Endothelial cell of umbilical vein (primary cell): ENCODE results near the gene SEC22A. TPM values are rescaled to one million over a fixed set of nuclear protein-coding genes. Genes with fewer than 3 reads are reported as not detected.

ENCODE experiments used
- BruUV-seq: library from RNA; stranded (reverse); fragments of 400-500 nt; replicated peaks from 2 replicates; lab custom pipeline; 2021; lab: Mats Ljungman, UMichigan
- CTCF ChIA-PET: fragments of 300-600, 350-600 bp; sonication (Branson Sonifier 250); formaldehyde crosslinking; loops from one replicate; lab custom pipeline; 2021; ENCODE audit warnings: antibody characterized with exemption, inconsistent platforms; lab: Charles Lee
- POLR2A ChIA-PET: fragments of 300-600, 350-600 bp; sonication (Branson Sonifier 250); formaldehyde crosslinking; loops from one replicate; lab custom pipeline; 2021; ENCODE audit warnings: antibody characterized with exemption, inconsistent platforms; lab: Charles Lee
- DNase-seq: peaks from one replicate; pipeline ENCODE4 v3.0.0-alpha.2; 2011; ENCODE audit warnings: low read depth, low spot score
- FAIRE-seq: peaks from 2 replicates; lab custom pipeline; 2011; peaks lifted over from hg19 to GRCh38; lab: Jason Lieb, UNC
- H2AFZ ChIP-seq: 2 replicates; pipeline ENCODE4 v1.6.0; 2012; ENCODE audit warnings: low read depth, low read length, control low read depth, inconsistent platforms
- H3K27ac ChIP-seq: 2 replicates; pipeline ENCODE4 v1.5.1; 2011; ENCODE audit warnings: low read depth, mild to moderate bottlenecking, control low read depth, low read length, moderate library complexity; ENCODE audit not compliant: insufficient read depth
- H3K27me3 ChIP-seq, 2 experiments: 2 replicates each; pipeline versions ENCODE4 v1.6.0 to v1.6.1; 2011; ENCODE audit warnings: low read length in 2 of 2, mixed read lengths in 1 of 2; ENCODE audit not compliant: control insufficient read depth in 2 of 2, insufficient read depth in 2 of 2
- H3K36me3 ChIP-seq, 2 experiments: 2 replicates in 1 of 2; 3 replicates in 1 of 2; pipeline ENCODE4 v1.5.1; 2011; ENCODE audit warnings: low read length in 2 of 2, mild to moderate bottlenecking in 1 of 2, moderate library complexity in 1 of 2; ENCODE audit not compliant: control insufficient read depth in 2 of 2, insufficient read depth in 2 of 2; ENCODE audit errors: extremely low read depth in 1 of 2
- H3K4me1 ChIP-seq: 3 replicates; pipeline ENCODE4 v1.5.1; 2011; ENCODE audit warnings: mild to moderate bottlenecking, low read length; ENCODE audit not compliant: control insufficient read depth, insufficient read depth; ENCODE audit errors: extremely low read depth
- H3K4me2 ChIP-seq: 2 replicates; pipeline ENCODE4 v1.6.1; 2011; ENCODE audit warnings: low read length, control low read depth, mixed read lengths; ENCODE audit not compliant: insufficient read depth
- H3K4me3 ChIP-seq, 3 experiments: fragments of 200-600 bp in 1 of 3; sonication (generic), shearing (Covaris generic) in 1 of 3; replicated peaks in 1 of 3; 2 replicates each; pipeline ENCODE4 v1.5.1; 2011 to 2016; ENCODE audit warnings: control low read depth in 3 of 3, low read length in 3 of 3, mild to moderate bottlenecking in 2 of 3, inconsistent platforms in 1 of 3, low read depth in 1 of 3, moderate library complexity in 1 of 3; ENCODE audit not compliant: insufficient read depth in 1 of 3
- H3K79me2 ChIP-seq: 2 replicates; pipeline ENCODE4 v1.6.0; 2012; ENCODE audit warnings: low read length, inconsistent platforms; ENCODE audit not compliant: control insufficient read depth, insufficient read depth
- H3K9ac ChIP-seq: replicated peaks from 2 replicates; pipeline ENCODE3; 2011; ENCODE audit warnings: low read length, control low read depth; ENCODE audit not compliant: insufficient read depth; ENCODE audit errors: extremely low read depth
- H3K9me1 ChIP-seq: replicated peaks from 3 replicates; pipeline ENCODE4 v1.6.0; 2011; ENCODE audit warnings: mild to moderate bottlenecking, low read length; ENCODE audit not compliant: control insufficient read depth, insufficient read depth; ENCODE audit errors: extremely low read depth
- H3K9me3 ChIP-seq: replicated peaks from 2 replicates; pipeline ENCODE4 v1.5.1; 2012; ENCODE audit warnings: low read length, inconsistent platforms; ENCODE audit not compliant: control insufficient read depth, insufficient read depth
- H4K20me1 ChIP-seq: replicated peaks from 2 replicates; pipeline ENCODE3; 2011; ENCODE audit warnings: mild to moderate bottlenecking, low read length; ENCODE audit not compliant: control insufficient read depth, insufficient read depth; ENCODE audit errors: extremely low read depth
- FOS ChIP-seq: IDR thresholded peaks from 2 replicates; pipeline ENCODE4 v1.6.1; 2011; ENCODE audit warnings: mild to moderate bottlenecking, low read length, moderate library complexity, borderline replicate concordance; ENCODE audit not compliant: insufficient read depth
- MAX ChIP-seq: IDR thresholded peaks from 2 replicates; pipeline ENCODE4 v1.6.1; 2011; ENCODE audit not compliant: insufficient read depth, insufficient read length
- MYC ChIP-seq: IDR thresholded peaks from one replicate; pipeline ENCODE4 v1.6.1; 2011; ENCODE audit warnings: mild to moderate bottlenecking, low read depth, low read length
- POLR2A ChIP-seq: IDR thresholded peaks from 2 replicates; pipeline ENCODE4 v1.6.1; 2012; ENCODE audit warnings: low read depth, mild to moderate bottlenecking, control low read depth, low read length
- dilution Hi-C: fragments of 300-500 bp; cut with MboI; formaldehyde crosslinking; loops from one replicate; pipeline ENCODE4 v1.15.0; 2019; ENCODE audit warnings: low sequenced_read_pairs; ENCODE audit not compliant: extremely low pct_ligation_motif_present
- intact Hi-C: fragments of 100-400 bp; cut with micrococcal nuclease; formaldehyde crosslinking; loops from one replicate; pipeline ENCODE4 v1.10.0; 2022
- polyA plus RNA-seq, 4 experiments: library from polyadenylated mRNA; depleted of rRNA in 3 of 4; stranded (reverse) in 3 of 4; unstranded in 1 of 4; fragments of >200 nt; gene quantifications; 2 replicates each; pipeline versions ENCODE4 v1.2.1 to v1.2.3, GENCODE V29; 2011 to 2012; ENCODE audit warnings: missing spikeins in 1 of 4
- total RNA-seq: library from RNA; stranded (reverse); gene quantifications from 2 replicates; pipeline ENCODE4 v1.2.3, GENCODE V29; 2021
- TF ChIP-seq, protein P1 (sequence below), 2 donors: IDR thresholded peaks; 1 replicate in 1 of 2; 2 replicates in 1 of 2; pipeline ENCODE4 v1.5.1; 2011; ENCODE audit warnings: low read length in 2 of 2, mild to moderate bottlenecking in 2 of 2, moderate library complexity in 2 of 2, control low read depth in 1 of 2, inconsistent platforms in 1 of 2, low read depth in 1 of 2; ENCODE audit not compliant: insufficient read depth in 1 of 2; ENCODE audit errors: extremely low read depth in 1 of 2

Gene SEC22A
- total and polyA plus RNA-seq, 2 donors (not counting 3 experiments of a cell fraction or from before 2014, with no cell fraction given): 20.1 to 26.8 TPM

DNA sequence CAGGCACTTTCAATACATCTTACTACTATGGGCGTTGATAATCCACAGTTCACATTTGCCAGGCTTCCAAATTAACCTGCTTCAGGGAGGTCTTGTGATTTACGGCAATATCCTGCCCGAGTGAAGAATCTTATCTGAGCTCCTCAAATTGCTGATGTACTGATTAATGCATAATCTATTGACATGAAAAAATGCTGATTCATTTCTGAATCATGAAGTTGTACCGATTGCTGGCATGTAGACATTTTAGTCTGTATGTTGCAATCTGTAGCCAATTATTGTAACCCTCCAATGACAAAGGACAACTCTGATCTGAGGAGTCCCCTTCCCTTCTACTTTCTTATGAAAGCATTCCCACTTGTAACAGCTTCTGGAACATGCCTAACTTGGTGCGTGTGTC lies 97.2 kb downstream of the SEC22A start:
- H3K4me1 ChIP-seq: no peaks in the 10 kb centered on the region
- H3K9ac ChIP-seq: no peak overlapping the region
- no peak for TF ChIP-seq MAX
- no peaks in the 10 kb centered on the region for H3K9me1 ChIP-seq
- no peak overlapping the region for H2AFZ ChIP-seq
- BruUV-seq: no TSS peak
- H3K4me3 ChIP-seq: no peak overlapping the region
- DNase-seq (no peak), FAIRE-seq (no peak)
- H4K20me1 ChIP-seq: no peaks in the 10 kb centered on the region
- ChIA-PET POLR2A (no interaction called here), CTCF (interaction anchor here (1.5 kb wide), 1 partner anchor 8 kb away, joined by 7 read pairs; no protein-coding TSS in a partner anchor)
- no peaks in the 10 kb centered on the region for H3K9me3 ChIP-seq
- H3K79me2 ChIP-seq: no peaks in the 10 kb centered on the region
- intact Hi-C loops: no loop called here
- no peaks in the 10 kb centered on the region for H3K27me3 ChIP-seq
- H3K36me3 ChIP-seq: no peaks in the 10 kb centered on the region
- H3K27ac ChIP-seq: no peak overlapping the region
- dilution Hi-C loops: no loop called here
- H3K4me2 ChIP-seq: no peak overlapping the region

GRCh38 chr3:123299581-123299980 lies 97.8 kb downstream of the SEC22A start:
- Histone ChIP-seq H3K27me3 (no peaks in the 10 kb centered on the region), H2AFZ (no peak overlapping the region), H3K9me3 (no peaks in the 10 kb centered on the region), H3K9me1 (no peaks in the 10 kb centered on the region), H3K4me2 (no peak overlapping the region), H4K20me1 (no peaks in the 10 kb centered on the region), H3K79me2 (no peaks in the 10 kb centered on the region), H3K4me1 (no peaks in the 10 kb centered on the region), H3K27ac (no peak overlapping the region), H3K4me3 (no peak overlapping the region), H3K9ac (no peak overlapping the region), H3K36me3 (no peaks in the 10 kb centered on the region)
- intact Hi-C loops: no loop called here
- dilution Hi-C loops: no loop called here
- POLR2A ChIA-PET: no interaction called here
- FAIRE-seq: no peak
- CTCF ChIA-PET: no interaction called here
- no TSS peak for BruUV-seq
- no peak for DNase-seq
- TF ChIP-seq FOS: no peak
- TF ChIP-seq, protein P1, sequence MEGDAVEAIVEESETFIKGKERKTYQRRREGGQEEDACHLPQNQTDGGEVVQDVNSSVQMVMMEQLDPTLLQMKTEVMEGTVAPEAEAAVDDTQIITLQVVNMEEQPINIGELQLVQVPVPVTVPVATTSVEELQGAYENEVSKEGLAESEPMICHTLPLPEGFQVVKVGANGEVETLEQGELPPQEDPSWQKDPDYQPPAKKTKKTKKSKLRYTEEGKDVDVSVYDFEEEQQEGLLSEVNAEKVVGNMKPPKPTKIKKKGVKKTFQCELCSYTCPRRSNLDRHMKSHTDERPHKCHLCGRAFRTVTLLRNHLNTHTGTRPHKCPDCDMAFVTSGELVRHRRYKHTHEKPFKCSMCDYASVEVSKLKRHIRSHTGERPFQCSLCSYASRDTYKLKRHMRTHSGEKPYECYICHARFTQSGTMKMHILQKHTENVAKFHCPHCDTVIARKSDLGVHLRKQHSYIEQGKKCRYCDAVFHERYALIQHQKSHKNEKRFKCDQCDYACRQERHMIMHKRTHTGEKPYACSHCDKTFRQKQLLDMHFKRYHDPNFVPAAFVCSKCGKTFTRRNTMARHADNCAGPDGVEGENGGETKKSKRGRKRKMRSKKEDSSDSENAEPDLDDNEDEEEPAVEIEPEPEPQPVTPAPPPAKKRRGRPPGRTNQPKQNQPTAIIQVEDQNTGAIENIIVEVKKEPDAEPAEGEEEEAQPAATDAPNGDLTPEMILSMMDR (IDR thresholded peaks at IDR 0.05; ENCODE audit: extremely low read depth in 1 of 2, insufficient read depth in 1 of 2, low read depth in 1 of 2, low read length in 2 of 2): no peak
- TF ChIP-seq POLR2A: no peak
- no peak for TF ChIP-seq MYC
